GM18526 (cell line): ENCODE data around the gene IL1RAPL2.

ENCODE experiments used
- POLR2A ChIP-seq: IDR thresholded peaks from 3 replicates; pipeline ENCODE4 v1.6.1; 2011; ENCODE audit not compliant: insufficient read length; ENCODE audit errors: extremely low read depth

Gene IL1RAPL2

DNA sequence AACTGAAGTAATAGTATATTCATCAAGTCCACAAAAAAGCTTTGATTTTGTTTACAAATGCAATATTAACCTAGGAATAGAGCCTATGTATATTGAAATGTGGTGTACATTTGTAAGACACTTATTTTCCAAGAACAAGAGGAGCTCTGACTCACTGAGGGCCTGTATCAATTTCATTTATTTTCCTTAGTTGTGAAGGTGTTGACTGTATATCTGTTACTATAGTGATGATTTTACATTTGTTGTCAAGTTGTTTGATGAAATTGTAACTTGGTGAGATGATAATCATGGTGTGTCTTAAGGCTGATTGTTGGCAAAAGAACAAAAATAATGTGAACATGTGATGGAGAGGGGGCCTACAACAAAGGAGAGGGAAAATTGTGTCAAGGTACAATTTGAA lies 929.4 kb downstream of the IL1RAPL2 start:
- TF ChIP-seq POLR2A, result no peak

GRCh38 chrX:105502336-105502735 lies 936.3 kb downstream of the IL1RAPL2 start:
- TF ChIP-seq POLR2A, result no peak

- TF ChIP-seq POLR2A, result no peak
Measured at GRCh38 chrX:105515561-105515960, 949.6 kb downstream of the IL1RAPL2 start.

- no peak for TF ChIP-seq POLR2A
Measured at GRCh38 chrX:105526431-105526830, 960.4 kb downstream of the IL1RAPL2 start.

- no peak for TF ChIP-seq POLR2A
Measured at GRCh38 chrX:105527759-105528158, 961.8 kb downstream of the IL1RAPL2 start.

- TF ChIP-seq POLR2A, result no peak
Measured at GRCh38 chrX:105533951-105534350, 968.0 kb downstream of the IL1RAPL2 start.

DNA sequence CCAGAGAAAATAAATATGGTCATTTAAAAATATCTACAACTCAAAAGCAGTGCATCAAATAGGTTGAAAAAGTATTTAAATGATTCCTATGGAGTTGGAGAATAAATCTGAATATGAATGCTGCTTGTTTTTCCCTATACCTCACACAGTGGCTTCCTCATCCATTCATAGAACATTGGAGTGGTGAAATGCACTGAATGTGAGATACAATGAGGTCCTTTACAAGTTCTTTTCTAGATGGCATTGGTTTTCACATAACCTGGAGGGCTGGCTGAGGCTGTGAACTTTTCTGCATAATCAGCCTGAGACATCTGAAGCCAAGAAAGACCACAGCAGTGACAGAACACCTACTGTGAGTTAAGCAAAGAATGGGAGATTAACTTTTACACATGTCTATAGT lies 977.3 kb downstream of the IL1RAPL2 start:
- no peak for TF ChIP-seq POLR2A

DNA sequence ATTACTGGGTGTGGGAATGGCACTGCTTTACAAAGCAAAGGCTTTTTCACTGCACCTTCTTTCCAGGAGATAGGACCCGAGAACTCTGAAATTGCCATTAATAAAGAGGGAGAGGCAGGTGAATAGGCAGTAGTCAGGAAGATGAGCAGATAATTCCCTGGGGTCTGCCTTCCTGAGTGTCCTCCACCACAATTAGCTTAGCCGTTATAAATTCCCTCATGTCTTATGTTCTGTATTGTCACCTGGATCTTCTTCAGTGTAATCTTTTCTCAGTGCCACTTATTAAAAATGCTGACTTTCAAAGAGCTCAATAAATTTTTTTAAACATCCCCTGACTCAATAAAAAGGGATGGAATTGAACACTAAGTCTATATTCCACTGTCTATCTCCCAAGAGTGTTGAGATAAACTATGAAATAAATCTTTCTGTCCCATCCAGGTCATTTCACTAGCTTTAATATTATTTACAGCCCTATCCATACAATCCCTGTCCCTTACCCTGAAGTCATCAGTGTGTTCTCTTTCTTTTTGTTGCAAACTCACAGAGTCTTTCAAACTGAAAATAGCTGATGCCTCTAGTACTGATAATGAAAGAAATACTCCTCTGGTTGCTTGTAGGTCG lies 984.2 kb downstream of the IL1RAPL2 start:
- TF ChIP-seq POLR2A, result no peak

- no peak for TF ChIP-seq POLR2A
Measured at GRCh38 chrX:105552395-105552794, 986.4 kb downstream of the IL1RAPL2 start.

DNA sequence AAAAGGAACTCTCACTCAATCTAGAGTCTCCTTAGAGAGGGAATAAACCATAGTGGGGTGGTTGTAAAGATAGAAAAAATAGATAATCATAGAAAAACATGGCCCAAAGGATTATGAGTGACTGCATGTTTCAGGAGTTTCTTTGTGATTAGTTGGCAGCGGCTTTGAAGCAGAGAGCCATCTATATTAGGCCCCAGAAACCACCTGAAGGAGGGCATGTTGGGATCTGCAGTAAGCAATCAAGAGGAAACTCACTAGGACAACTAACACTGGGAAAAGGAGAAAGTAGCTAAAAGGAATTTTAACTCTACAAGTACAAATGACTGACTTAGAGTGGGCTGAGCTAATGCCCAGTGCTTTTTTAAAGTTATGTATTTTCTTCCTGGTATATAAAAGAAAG lies 987.1 kb downstream of the IL1RAPL2 start:
- no peak for TF ChIP-seq POLR2A

GRCh38 chrX:105564501-105564900 lies 998.5 kb downstream of the IL1RAPL2 start:
- no peak for TF ChIP-seq POLR2A

DNA sequence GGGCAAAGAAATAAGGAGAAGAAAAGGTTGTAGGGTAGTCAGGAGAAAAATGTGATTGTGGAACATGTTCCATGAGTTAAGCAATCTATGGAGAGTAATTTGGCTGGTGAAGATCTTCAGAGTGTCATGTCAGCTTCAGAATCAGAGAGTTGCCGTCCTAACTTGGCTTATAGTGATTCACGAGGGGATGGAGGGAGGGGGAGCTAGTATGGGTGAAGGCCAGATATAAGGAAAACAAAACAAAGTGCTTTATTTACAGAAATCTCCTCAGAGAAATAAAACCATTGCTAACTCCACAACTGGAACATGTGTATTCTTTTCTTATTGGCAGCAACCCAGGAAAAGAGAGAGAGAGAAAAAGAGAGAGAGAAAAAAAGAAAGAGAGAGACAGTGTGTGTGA lies 999.9 kb downstream of the IL1RAPL2 start:
- no peak for TF ChIP-seq POLR2A

GRCh38 chrX:105567082-105567481 lies 1001.1 kb downstream of the IL1RAPL2 start:
- no peak for TF ChIP-seq POLR2A

DNA sequence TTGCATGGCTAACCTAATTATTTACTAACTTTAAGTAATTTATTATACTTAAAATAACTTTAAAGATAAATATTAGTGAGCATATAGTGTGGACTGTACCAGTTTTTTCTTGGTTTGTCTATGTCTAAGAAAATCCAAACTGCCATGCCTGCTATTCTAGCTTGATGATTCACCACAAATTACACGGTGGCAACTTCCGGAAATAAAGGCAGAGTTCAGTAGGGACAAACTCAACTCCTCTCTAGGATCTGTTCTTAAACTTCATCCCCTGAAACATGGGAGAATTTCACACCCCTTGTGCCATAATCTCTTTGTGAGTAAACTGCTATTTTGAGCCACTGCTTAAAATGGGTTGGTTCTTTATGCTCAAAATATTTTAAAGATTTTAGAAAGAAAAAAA lies 1042.7 kb downstream of the IL1RAPL2 start:
- TF ChIP-seq POLR2A, result no peak

DNA sequence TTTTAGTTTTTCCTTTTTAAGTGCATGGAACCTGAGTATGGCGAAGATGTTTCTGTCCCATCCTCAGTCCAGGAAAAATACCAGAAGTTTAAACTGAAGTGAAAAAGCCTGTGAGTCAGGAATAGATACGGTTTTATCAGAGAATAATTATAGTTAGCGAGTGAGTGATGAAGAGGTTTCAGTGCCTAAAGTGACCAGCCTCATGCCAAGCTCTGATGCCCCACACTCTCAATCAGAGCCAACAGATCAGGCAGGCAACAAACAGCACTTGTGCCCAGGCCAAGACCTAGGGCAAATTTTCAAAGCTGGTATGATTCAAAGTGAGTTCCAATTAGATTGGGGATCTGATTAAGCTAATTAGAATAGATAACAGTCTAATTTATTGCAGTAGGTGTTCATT lies 1043.5 kb downstream of the IL1RAPL2 start:
- no peak for TF ChIP-seq POLR2A

- TF ChIP-seq POLR2A, result no peak
Measured at GRCh38 chrX:105610411-105610810, 1044.4 kb downstream of the IL1RAPL2 start.

DNA sequence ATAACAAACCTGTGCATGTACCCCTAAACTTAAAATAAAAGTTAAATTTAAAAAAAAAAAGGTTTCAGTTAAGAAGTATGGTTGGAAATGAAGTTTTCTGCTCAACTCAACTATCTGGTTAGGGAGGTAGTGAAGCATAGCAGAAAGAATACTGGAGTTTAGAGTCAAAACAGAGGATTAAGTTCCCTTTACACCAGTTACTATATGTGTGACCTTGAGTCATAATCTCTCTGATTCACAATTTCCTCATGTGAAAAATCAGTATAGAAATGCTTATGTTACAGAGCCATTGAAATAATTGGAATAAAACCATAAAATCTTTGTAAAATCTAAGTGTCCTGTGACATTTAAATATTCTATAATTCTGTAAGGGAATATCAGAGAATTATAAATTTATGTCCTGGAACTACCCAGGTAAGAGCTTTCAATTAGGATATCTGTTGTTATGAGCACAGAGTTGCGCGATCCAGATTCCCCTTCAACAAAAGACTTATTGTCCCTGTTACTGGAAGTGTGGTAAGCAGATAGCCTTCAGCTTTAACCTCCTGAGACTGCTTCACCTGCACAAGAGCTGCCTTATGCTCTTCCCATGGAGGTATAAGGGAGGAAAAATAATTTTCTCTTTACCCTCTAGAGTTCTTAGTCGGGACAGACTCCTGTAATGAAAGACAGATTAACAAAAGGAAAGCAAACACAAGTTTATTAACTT lies 1052.5 kb downstream of the IL1RAPL2 start:
- TF ChIP-seq POLR2A, result no peak

DNA sequence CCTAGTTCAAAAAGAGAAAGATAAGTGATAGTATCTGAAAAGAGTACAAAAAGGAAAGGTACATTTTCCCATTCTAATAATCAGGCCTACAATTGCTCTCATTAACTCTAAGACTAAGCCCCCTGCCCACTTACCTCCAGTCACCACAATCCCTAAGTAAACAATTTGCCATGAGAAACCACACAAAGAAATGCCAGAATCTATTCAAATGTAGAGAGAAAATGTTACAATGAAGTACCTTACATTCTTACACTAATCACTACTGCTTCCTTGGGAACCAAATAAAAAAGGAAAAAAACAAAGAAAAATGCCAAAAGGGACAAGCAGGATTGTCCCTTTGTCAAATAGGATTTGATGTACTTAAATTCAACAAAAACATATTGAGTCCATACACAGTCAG lies 1068.2 kb downstream of the IL1RAPL2 start:
- no peak for TF ChIP-seq POLR2A

DNA sequence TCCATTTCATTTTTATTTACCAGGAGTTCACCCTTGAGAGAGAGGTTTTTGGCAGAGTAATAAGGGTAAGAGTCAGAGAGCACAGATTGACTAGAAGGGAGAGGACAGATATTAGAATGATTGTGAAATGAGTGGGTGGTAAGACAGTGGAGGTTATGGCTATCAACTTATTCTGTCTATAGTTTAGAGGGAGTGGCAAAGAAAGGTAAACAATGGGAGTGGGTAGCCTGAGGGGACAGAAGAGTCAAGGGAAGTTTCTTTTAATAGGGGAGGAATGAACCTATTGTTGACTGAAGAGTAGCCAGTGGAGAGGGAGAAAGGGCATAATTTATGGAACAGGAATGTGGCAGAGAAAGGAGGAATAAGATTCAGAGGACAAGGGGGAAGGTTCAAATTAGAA lies 1069.8 kb downstream of the IL1RAPL2 start:
- no peak for TF ChIP-seq POLR2A
